HG03354 (cell line): ENCODE measurements around the gene PPP3R2.
"Not testable (repeated sequence)": the region's sequence is repeated elsewhere in the genome, so short reads cannot be mapped to it uniquely, and the experiment has no call there.

Source experiments
- ATAC-seq: cut with Tn5 transposase; IDR thresholded peaks from one replicate; pipeline ENCODE4 v1.9.1; 2021; ENCODE audit warnings: mild to moderate bottlenecking; ENCODE audit not compliant: unreplicated experiment, poor library complexity, severe bottlenecking

Gene PPP3R2

DNA sequence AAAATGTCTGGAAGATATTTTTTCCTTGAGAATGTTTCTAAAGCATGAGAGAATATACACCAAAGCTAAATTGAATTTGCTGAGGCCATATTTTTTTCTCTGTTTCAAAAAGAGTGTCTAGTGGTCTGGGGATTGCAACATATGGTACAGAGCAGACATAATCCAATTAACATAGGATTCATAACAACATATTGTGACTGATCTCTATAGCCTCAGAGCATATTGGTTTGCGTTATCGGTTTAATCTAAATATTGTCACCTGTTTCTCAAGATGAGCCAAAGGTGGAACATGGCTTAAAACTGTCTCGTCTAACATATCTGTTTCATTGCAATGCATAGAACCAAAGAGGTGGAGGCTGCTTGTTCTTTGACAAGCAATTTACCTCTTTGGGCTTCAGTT is 3.9 kb downstream of the PPP3R2 start:
- ATAC-seq: no peak

DNA sequence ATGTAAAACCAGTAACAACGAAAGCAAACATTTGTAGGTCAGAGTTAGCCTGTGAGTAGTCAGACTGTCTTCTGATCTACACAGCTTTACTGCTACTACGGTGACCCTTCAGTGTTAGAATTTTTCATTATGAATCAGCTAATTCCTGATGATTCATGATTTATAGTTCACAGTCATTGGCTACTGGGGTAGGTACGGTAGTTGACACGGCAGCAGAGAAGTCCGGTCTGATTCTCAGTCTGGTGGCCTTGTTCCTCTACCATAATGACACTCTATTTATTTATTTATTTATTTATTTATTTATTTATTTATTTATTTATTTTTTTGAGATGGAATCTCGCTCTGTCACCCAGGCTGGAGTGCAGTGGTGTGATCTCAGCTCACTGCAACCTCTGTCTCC is 4.7 kb downstream of the PPP3R2 start:
- ATAC-seq: not testable (repeated sequence)

DNA sequence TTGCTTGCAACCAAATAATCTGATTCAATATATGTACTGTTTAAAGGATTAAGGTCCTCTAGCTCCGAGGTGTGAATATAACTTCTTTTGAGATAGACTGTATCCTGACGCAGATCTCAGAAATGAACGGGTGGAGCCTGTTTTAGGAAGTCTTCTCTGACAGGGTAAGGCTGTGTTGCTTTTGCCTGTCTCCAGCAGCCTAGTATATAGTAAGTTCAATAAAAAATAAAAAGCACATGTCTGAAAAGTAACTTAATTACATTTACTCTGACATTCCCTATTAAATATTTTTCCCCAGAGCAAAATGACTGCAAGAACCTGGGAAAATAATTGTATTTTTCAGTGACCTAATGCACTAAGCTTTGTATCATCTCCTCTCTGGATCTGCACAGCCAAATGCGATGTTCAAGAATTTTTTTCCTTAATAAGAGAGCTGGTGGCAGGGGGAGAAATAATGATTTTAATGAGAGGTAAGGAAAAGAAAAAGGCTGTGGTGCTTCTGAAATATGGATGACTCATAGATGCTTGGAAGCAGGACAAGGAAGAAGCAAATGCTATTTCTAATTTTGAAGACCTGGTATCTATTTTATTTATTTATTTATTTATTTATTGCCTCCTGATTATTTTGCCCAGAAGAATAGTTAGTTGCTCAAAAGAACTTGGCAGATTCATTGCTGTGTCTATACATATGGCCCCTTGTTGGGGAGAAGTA is 7.3 kb downstream of the PPP3R2 start:
- ATAC-seq: no peak

DNA sequence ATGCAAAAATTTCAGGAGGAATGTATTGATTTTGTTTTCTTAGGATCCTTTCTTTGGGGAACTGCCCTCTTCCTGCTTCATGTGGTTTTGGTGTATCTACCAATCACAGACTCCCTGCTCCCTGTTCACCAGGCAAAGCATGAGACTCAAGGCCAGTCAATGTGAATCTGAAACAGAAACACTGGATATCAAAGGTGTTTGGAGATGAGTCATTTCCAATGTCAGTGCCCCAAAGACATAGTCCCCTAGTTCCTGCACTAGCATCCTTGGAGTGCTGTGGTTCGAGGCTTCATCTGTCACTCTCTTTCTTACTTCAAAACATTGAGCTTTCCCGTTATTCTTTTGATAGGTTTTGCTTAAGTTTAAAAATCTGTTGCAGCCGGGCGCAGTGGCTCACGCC is 8.1 kb downstream of the PPP3R2 start:
- ATAC-seq: peak; percentile 94

DNA sequence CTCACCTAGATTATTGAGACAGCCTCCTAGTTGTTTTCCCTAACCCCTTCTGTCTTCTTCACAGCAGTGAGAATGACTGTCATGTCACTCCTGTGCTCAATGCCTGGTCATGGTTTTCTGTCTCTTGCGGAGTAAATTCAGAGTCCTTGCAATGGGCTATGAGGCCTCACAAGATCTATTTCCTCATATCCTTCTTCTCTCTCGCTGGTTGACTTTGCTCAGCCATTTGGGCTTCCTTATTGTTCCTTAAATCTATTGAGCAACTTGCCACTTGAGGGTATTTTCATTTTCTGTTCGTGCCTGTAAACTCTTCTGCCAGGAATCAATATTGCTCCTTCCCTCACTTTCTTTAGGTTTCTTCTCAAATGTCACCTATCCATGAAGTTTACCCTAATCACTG is 9.0 kb downstream of the PPP3R2 start:
- ATAC-seq: no peak

DNA sequence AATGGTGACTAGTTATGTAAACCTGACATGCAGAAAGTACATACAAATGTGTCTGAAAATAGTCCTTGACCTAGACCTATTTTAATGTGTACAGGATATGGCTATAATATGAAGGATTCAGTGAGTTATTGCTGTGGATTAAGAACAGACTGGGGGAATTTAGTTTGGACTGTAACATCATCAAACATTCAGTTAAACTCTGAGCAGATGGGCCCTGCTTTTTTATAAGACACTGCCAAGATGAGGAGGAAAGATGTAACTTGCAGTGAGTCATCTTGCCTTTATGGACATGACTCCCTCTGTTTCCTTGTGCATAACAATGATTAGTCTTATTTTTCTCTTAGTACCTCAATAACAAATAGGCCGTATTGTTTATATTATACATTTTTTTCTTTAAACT is 12.2 kb downstream of the PPP3R2 start:
- ATAC-seq: no peak

DNA sequence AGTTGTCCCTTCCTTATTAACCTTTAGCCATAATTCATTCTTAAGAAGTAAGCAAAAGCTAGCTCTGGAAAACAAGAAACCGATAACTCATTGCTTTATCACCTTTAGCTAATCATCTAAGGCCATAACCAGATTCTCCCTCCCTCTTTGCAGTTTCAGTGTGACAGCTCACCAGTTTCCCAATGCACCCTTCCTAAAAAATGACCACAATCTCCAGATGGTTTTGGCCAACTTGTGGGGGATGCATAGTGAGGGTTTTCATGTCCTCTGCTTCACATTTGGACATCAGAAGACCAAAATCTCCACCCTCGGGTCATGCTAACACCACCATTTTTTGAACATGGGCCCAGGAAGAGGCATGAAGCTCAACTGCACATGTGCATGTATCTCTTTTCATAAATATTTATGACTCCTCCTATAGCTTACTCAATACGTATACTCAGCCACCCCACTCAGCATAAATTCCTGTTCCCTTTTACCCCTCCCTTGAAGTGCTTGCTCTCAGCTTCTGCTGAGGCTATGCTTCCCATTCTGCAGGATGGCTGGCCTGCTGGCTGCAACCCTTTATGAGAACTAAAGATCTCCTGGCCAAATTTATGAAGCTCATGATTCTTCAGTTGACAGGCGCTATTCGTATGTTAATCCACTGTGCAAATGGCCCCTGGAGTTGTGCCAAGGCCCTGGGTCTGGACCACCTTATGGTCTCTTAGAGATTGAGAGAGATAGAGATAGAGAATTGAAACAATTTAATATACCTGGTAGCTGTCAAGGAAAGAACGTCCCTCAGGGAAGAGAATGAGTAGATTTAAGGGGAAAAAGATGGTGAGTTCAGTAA is 14.8 kb downstream of the PPP3R2 start:
- no peak for ATAC-seq

DNA sequence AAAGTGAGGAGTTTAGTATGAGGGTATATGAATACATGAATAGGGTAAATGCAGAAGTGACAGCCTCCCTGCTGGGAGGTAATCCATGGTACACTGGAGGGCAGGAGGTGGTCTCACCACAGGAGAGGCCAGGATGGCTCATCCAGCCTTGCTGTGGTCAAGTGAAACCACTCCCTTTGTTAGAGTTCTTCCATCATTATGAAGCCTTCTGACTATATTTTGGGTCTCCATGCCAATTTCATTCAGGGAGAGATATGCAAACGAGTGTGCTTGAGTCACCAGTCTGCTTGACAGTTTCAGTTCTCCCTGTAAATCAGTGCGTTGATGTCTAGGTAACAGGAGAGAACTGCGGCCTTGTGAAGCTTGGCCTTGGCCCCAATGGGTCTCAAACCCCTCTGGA is 16.4 kb downstream of the PPP3R2 start:
- ATAC-seq: no peak

DNA sequence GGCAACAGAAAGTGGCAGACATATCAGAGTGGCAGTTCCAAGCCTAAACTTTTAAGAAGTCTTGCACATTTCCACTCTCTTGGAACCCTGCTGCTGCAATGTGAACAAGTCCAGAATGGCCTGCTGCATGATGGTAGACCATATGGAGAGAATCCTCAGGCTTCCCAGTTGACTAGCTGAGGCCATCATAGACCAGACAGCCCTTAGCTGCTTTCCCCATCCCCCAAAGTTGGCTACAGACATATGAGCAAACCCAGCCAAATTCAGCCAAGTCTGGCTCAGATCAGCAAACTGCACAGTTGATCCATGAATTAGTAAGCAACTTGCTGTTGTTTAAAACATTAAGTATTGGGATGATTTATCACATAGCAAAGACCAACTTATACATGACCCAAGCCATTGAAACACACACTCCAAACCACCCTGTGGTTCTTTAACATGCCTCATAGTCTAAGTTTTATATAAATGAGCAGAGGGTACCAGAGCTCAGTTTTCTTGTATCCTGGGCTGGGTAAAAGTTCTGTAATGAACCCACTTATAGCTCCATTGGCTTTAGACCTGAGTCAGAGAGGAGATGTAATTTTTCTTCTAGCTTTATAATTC is 19.9 kb downstream of the PPP3R2 start:
- ATAC-seq: no peak

DNA sequence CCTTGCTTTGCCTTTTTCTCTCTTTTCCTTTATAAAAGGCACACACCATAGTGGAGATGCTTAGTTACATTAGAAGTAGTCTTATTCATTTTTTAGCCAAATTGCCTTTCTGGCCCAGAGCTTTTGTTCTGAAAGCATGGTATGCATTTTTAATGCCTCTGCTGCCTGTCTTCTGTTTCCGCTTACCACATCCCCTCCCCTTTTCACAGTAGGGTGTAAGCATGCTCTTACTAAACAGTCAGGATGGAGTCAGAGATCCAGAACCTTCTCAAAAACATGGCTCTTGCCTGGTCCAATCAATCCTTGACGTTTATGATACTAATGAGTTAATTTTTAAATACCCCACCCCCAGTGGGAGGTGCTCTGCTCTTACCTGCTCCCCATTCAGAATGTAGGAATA is 22.5 kb downstream of the PPP3R2 start:
- ATAC-seq: no peak

DNA sequence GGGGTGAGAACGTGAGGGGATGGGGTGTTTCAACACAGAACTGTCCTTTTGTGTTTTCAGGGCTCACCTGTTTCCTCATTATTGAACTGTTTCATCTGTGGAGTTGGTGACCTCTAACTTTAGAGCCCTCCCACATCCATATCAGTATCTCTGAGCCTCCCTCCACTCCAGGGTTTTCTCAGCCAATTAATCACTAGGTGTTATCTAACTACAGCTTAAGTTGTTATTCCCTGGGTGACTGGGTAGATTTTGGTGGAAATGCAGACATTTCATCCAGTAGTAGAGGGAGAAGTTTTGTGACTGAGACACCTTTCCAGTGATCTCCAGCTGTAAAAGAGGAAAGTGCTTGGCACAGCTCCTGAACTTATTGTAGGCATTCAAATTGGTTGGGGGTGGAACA is 23.7 kb downstream of the PPP3R2 start:
- ATAC-seq: no peak

DNA sequence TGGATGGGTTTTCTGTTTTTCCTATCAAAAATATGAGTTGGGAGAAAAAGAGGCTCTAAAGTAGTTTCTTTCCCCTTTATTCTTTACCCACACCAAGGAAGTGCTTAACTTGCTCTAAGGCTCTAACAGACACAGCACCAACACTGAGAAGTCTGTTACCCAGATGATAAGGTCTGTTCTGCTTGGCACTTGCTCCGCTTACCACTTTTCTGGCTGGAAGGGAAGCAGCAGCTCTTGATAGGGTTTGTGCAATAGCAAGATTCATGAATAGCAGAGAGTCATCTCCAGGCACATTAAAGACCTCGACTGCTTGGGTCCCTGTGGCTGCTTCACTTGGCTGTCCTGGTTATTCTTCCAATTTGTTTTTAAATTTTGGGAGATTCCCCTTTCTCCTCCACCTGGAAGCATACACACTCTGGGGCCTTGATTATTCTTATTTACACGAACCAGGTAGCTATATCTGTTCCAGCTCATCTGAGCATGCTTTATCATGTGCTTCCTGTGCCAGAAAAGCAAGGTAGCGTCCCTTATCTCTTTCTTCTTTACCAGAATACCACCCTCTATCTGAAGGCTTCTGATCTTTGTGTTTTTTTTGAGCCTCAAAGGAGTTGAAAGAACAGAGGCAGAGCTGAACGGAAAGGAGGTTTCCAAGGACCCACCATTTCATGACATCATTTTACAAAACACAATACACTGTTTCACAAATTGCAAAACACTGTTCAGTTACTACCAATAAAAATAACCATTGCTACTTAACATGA is 24.8 kb downstream of the PPP3R2 start:
- ATAC-seq: no peak

DNA sequence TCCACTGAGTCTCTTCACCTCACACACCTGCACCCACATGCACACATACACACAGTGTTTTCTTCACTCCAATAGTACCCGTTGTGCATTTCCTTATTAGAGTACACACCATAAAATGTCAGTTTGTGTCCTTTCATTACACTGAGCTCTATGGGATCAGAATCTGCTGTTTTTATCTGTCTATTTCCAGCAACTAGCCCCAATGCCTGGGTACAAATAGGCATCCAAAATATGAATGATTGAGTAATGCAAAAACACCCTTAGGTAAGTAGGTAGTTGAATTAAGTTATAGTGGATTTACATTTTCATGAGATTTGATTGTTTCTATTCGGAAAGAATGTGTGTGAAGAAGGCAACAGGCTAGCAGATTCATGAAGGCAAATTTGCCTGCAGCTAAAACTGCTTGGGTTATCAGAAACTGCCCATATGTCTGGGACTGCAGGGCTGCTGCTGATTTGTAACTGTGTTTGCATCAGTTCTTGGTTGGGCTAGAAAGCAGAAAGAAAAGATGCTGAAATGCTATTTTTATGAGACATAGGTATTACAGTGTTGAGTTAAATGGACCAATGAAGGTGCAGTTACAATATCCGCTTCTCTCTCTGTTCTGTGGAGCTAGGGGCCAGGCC is 26.9 kb downstream of the PPP3R2 start:
- ATAC-seq: no peak

DNA sequence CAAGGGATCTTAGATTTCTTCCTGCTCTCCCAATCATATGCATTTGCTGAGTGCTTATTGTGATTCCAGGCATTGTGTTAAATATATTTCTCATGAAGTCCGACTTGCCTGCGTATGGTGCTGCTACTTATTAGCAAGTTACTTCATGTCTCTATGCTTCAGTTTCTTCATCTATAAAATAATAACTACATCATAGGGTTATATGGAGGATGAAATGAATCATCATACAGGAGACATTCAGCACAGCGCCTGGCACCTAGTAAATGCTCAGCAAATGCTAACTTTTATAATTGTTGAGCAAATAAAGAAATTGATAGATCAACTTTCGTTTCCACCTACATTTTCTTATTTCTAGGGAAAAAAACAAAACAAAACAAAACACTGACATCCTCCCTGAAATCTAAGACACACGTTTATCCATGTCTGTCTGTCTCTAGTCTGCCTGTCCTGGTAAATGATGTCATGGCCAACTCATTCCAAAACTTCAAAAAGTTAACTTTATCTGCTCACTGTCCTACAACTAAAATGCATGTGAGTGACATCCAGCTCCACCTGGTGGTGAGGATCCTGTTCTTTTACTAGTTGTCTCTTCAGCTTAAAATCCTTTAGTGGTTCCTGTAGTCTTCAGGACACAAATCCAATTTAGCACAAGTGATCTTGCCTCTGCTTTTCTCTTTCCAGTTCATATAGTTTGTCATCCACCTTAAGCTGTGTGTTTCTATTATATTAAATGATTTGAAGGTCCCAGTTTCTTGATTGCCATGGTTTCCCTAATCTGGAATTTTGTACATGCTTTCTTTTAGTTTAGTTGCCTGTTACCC is 27.7 kb downstream of the PPP3R2 start:
- peak; percentile 77 for ATAC-seq

DNA sequence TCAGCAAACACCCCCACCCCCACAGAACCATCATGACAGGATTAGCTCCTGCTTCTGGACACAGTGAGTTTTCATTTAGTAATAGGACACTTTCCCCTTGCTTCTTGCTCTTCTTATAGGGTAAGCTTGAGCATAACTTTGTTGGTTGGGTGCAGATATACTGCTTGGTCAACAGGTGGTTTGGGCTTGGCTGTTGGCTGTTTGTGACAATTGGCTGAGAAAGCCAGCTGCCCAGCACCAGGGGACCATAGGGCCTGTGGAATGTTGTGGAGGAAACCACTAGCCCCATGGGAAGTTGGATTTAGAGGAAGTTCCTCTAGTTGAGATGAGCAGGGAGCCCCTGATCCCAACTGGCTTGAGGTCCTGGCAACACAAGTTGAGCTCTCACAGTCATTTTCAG is 30.5 kb downstream of the PPP3R2 start:
- no peak for ATAC-seq

DNA sequence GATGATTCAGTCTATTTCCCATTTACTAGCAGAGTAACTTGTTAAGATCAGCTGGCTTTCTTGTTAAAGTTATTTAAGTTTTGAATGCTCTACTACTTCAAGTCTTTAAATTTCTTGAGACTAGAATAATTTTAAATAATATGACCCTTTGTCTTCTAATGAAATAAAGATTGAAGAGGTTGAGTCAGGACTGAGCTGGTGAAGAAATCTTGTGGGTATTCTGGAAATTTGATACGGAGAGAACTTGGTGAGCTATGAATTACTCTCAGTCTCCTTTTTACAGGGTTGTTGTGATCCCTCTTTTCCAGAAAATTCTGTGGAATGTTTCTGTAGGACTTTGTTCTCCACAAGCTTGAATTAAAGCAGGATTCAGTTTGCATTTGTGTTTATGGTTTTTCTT is 31.8 kb downstream of the PPP3R2 start:
- no peak for ATAC-seq

DNA sequence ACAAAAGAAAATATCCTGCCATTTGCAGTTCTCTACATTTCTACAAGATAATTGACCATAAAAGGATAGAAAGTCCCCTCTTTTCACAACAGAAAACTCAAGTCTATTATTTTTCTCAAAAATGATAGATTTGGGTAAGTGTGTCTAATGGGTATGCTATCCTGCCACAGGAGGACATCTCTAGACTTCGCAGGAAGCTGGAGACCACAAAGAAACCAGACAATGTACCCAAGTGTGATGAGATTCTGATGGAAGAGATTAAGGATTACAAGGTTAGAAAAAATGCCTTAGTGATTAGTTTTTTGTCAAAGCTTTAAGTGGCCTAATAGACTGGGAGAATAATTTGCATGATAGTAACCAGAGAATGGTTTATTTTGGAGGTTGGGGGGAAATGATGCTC is 33.0 kb downstream of the PPP3R2 start:
- ATAC-seq: no peak

DNA sequence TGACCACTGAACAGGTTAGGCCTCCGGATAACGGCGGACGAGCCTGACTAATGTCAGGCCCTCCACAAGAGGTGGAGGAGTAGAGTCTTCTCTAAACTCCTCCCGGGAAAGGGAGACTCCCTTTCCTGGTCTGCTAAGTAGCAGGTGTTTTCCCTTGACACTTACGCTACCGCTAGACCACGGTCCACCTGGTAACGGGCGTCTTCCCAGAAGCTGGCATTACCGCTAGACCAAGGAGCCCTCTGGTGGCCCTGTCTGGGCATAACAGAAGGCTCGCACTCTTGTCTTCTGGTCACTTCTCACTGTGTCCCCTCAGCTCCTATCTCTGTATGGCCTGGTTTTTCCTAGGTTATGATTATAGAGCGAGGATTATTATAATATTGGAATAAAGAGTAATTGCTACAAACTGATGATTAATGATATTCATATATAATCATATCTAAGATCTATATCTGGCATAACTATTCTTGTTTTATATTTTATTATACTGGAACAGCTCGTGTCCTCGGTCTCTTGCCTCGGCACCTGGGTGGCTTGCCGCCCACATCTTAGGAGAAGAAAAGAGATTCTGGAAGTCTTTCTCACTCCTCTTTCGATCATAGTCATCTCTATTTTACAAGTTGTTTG is 45.2 kb downstream of the PPP3R2 start:
- ATAC-seq: not testable (repeated sequence)
